Cerebellar cortex (tissue), 1 donor: ENCODE results near the gene SLC22A5.
A peak's percentile ranks its signal among the peaks of the same experiment; 100 is the strongest.
"Not testable (repeated sequence)": the region's sequence is repeated elsewhere in the genome, so short reads cannot be mapped to it uniquely, and the experiment has no call there.

Source experiments
- DNase-seq: peaks from one replicate; pipeline ENCODE4 v3.0.0-alpha.2; 2015; ENCODE audit warnings: low spot score

The SLC22A5 gene

GRCh38 chr5:132413567-132413966 is 44.1 kb downstream of the SLC22A5 start:
- DNase-seq = no peak

GRCh38 chr5:132414634-132415378 is 45.3 kb downstream of the SLC22A5 start:
- no peak for DNase-seq

GRCh38 chr5:132415516-132415915 is 46.0 kb downstream of the SLC22A5 start:
- DNase-seq = not testable (repeated sequence)

- no peak for DNase-seq
Measured at GRCh38 chr5:132416306-132417009, 46.9 kb downstream of the SLC22A5 start.

GRCh38 chr5:132417010-132417439 is 47.5 kb downstream of the SLC22A5 start:
- no peak for DNase-seq

GRCh38 chr5:132417461-132417860 is 48.0 kb downstream of the SLC22A5 start:
- DNase-seq = no peak

- no peak for DNase-seq
Measured at GRCh38 chr5:132417889-132418485, 48.5 kb downstream of the SLC22A5 start.

- no peak for DNase-seq
Measured at GRCh38 chr5:132418881-132419280, 49.4 kb downstream of the SLC22A5 start.

GRCh38 chr5:132419502-132420468 is 50.3 kb downstream of the SLC22A5 start:
- DNase-seq = peak; percentile 85

- DNase-seq = no peak
Measured at GRCh38 chr5:132420706-132421272, 51.3 kb downstream of the SLC22A5 start.

- DNase-seq = no peak
Measured at GRCh38 chr5:132421462-132421861, 52.0 kb downstream of the SLC22A5 start.

- DNase-seq = no peak
Measured at GRCh38 chr5:132422720-132423437, 53.4 kb downstream of the SLC22A5 start.

- no peak for DNase-seq
Measured at GRCh38 chr5:132423438-132423898, 54.0 kb downstream of the SLC22A5 start.

GRCh38 chr5:132424167-132424880 is 54.8 kb downstream of the SLC22A5 start:
- DNase-seq = no peak

- DNase-seq = no peak
Measured at GRCh38 chr5:132425009-132425937, 55.8 kb downstream of the SLC22A5 start.

GRCh38 chr5:132425975-132426524 is 56.5 kb downstream of the SLC22A5 start:
- no peak for DNase-seq

GRCh38 chr5:132426525-132427138 is 57.1 kb downstream of the SLC22A5 start:
- no peak for DNase-seq
